Cerebellar cortex (tissue), 1 donor: ENCODE measurements around the gene CELF4.

ENCODE experiments used
- DNase-seq: peaks from one replicate; pipeline ENCODE4 v3.0.0-alpha.2; 2015; ENCODE audit warnings: low spot score

CELF4 gene

GRCh38 chr18:37219257-37219656 lies 346.3 kb downstream of the CELF4 start:
- no peak for DNase-seq

- DNase-seq, result no peak
Observed at GRCh38 chr18:37218022-37218590, 347.5 kb downstream of the CELF4 start.

GRCh38 chr18:37210781-37211180 lies 354.8 kb downstream of the CELF4 start:
- DNase-seq, result no peak

- DNase-seq, result no peak
Observed at GRCh38 chr18:37207343-37207742, 358.3 kb downstream of the CELF4 start.

DNA sequence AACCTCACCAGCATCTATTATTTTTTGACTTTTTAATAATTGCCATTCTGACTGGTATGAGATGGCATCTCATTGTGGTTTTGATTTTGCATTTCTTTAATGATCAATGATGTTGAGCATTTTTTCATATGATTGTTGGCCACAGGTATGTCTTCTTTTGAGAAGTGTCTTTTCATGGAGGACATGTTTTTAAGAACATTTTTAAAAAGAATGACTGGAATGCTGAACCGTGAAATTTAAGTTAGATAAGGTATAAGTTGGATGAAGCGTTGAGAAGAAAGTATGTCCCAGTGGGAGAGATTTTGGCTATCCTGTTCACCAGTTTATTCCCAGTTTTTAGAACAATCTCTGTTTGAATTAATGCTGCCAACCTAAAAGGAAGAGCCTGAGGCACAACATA lies 365.9 kb downstream of the CELF4 start:
- DNase-seq, result no peak
